Measurements from ENCODE around the gene SGPP2.

- TF ChIP-seq CTCF (IDR thresholded peaks at IDR 0.05; ENCODE audit: borderline replicate concordance, extremely low read depth, low read length, poor library complexity, severe bottlenecking) (no peak), EZH2 (IDR thresholded peaks at IDR 0.05; ENCODE audit: borderline replicate concordance, low read depth, low read length, severe bottlenecking) (no peak)
Measured at GRCh38 chr2:222563936-222564335, 139.6 kb downstream of the SGPP2 start.
